Measurements from ENCODE around the gene SDK2. TPM values are rescaled to one million over a fixed set of nuclear protein-coding genes. Genes with fewer than 3 reads are reported as not detected.

The SDK2 gene
- total and polyA plus RNA-seq, 2 experiments from 2014 or later: 0.59 to 1.2 TPM

GRCh38 chr17:73639932-73640331 is 4.3 kb downstream of the SDK2 start:
- 70% methylated on average over 12 of the region's 12 CpGs for WGBS (ENCODE audit: low lambda C conversion rate, missing lambda C conversion rate)
- no peak for TF ChIP-seq EZH2phosphoT487 (IDR thresholded peaks at IDR 0.05; ENCODE audit: low read depth, severe bottlenecking, unreplicated experiment)
- no peak for TF ChIP-seq EZH2 (IDR thresholded peaks at IDR 0.05; ENCODE audit: borderline replicate concordance)
- no peak for TF ChIP-seq CTCF (IDR thresholded peaks at IDR 0.05; ENCODE audit: poor library complexity)
- Histone ChIP-seq H3K36me3 (replicated peaks; ENCODE audit: insufficient read depth, low read depth) (no peaks in the 10 kb centered on the region), H3K9me3 (ENCODE audit: low read depth) (no peaks in the 10 kb centered on the region), H4K20me1 (ENCODE audit: insufficient read depth, poor library complexity, severe bottlenecking) (no peaks in the 10 kb centered on the region), H2AFZ (no peak overlapping the region), H3K27ac (no peak overlapping the region), H3K27me3 (peaks cover 48% of the 10 kb centered on the region), H3K4me3 (no peak overlapping the region), H3K79me2 (no peaks in the 10 kb centered on the region), H3K4me1 (ENCODE audit: insufficient read depth) (peaks cover 16% of the 10 kb centered on the region), H3K4me2 (no peak overlapping the region), H3K9me2 (replicated peaks; ENCODE audit: insufficient read depth) (no peaks in the 10 kb centered on the region)
- DNase-seq (ENCODE audit: low spot score): no peak

GRCh38 chr17:73639322-73639721 is 4.9 kb downstream of the SDK2 start:
- Histone ChIP-seq H3K4me2 (no peak overlapping the region), H2AFZ (no peak overlapping the region), H3K9me2 (replicated peaks; ENCODE audit: insufficient read depth) (no peaks in the 10 kb centered on the region), H3K4me1 (ENCODE audit: insufficient read depth) (peaks cover 16% of the 10 kb centered on the region), H3K27ac (no peak overlapping the region), H3K36me3 (replicated peaks; ENCODE audit: insufficient read depth, low read depth) (no peaks in the 10 kb centered on the region), H3K4me3 (no peak overlapping the region), H3K9me3 (ENCODE audit: low read depth) (no peaks in the 10 kb centered on the region), H4K20me1 (ENCODE audit: insufficient read depth, poor library complexity, severe bottlenecking) (no peaks in the 10 kb centered on the region), H3K27me3 (peaks cover 46% of the 10 kb centered on the region), H3K79me2 (no peaks in the 10 kb centered on the region)
- WGBS (ENCODE audit: low lambda C conversion rate, missing lambda C conversion rate): 83% methylated on average over 10 of the region's 11 CpGs
- DNase-seq (ENCODE audit: low spot score): no peak
- TF ChIP-seq EZH2 (IDR thresholded peaks at IDR 0.05; ENCODE audit: borderline replicate concordance): no peak
- TF ChIP-seq CTCF (IDR thresholded peaks at IDR 0.05; ENCODE audit: poor library complexity): no peak
- TF ChIP-seq EZH2phosphoT487 (IDR thresholded peaks at IDR 0.05; ENCODE audit: low read depth, severe bottlenecking, unreplicated experiment): no peak

GRCh38 chr17:73638556-73638955 is 5.7 kb downstream of the SDK2 start:
- 96% methylated on average over 3 of the region's 3 CpGs for WGBS (ENCODE audit: low lambda C conversion rate, missing lambda C conversion rate)
- Histone ChIP-seq H3K79me2 (no peaks in the 10 kb centered on the region), H3K4me3 (no peak overlapping the region), H4K20me1 (ENCODE audit: insufficient read depth, poor library complexity, severe bottlenecking) (no peaks in the 10 kb centered on the region), H2AFZ (no peak overlapping the region), H3K27me3 (peaks cover 38% of the 10 kb centered on the region), H3K9me2 (replicated peaks; ENCODE audit: insufficient read depth) (no peaks in the 10 kb centered on the region), H3K4me2 (no peak overlapping the region), H3K9me3 (ENCODE audit: low read depth) (no peaks in the 10 kb centered on the region), H3K36me3 (replicated peaks; ENCODE audit: insufficient read depth, low read depth) (no peaks in the 10 kb centered on the region), H3K4me1 (ENCODE audit: insufficient read depth) (peaks cover 8% of the 10 kb centered on the region), H3K27ac (no peak overlapping the region)
- DNase-seq (ENCODE audit: low spot score): no peak
- TF ChIP-seq EZH2phosphoT487 (IDR thresholded peaks at IDR 0.05; ENCODE audit: low read depth, severe bottlenecking, unreplicated experiment): no peak
- TF ChIP-seq CTCF (IDR thresholded peaks at IDR 0.05; ENCODE audit: poor library complexity): no peak
- no peak for TF ChIP-seq EZH2 (IDR thresholded peaks at IDR 0.05; ENCODE audit: borderline replicate concordance)

- no peak for DNase-seq (ENCODE audit: low spot score)
- Histone ChIP-seq H3K79me2 (no peaks in the 10 kb centered on the region), H3K4me1 (ENCODE audit: insufficient read depth) (peaks cover 4% of the 10 kb centered on the region)
Observed at GRCh38 chr17:73637866-73638265, 6.4 kb downstream of the SDK2 start.

More at GRCh38 chr17:73637866-73638265, 6.4 kb downstream of the SDK2 start:
- no peaks in the 10 kb centered on the region for H4K20me1 ChIP-seq (ENCODE audit: insufficient read depth, poor library complexity, severe bottlenecking)
- 91% methylated on average over 8 of the region's 8 CpGs for WGBS (ENCODE audit: low lambda C conversion rate, missing lambda C conversion rate)
- H3K9me3 ChIP-seq (ENCODE audit: low read depth): no peaks in the 10 kb centered on the region
- H3K36me3 ChIP-seq (replicated peaks; ENCODE audit: insufficient read depth, low read depth): no peaks in the 10 kb centered on the region
- no peak overlapping the region for H3K4me3 ChIP-seq
- peaks cover 33% of the 10 kb centered on the region for H3K27me3 ChIP-seq
- H3K4me2 ChIP-seq: no peak overlapping the region
- TF ChIP-seq CTCF (IDR thresholded peaks at IDR 0.05; ENCODE audit: poor library complexity) (no peak), EZH2 (IDR thresholded peaks at IDR 0.05; ENCODE audit: borderline replicate concordance) (no peak), EZH2phosphoT487 (IDR thresholded peaks at IDR 0.05; ENCODE audit: low read depth, severe bottlenecking, unreplicated experiment) (no peak)
- no peak overlapping the region for H3K27ac ChIP-seq
- no peaks in the 10 kb centered on the region for H3K9me2 ChIP-seq (replicated peaks; ENCODE audit: insufficient read depth)
- H2AFZ ChIP-seq: no peak overlapping the region

Data from hepatocyte (in vitro differentiated cells).